Inferior parietal cortex (tissue), 1 donor: ENCODE data around the gene ZCCHC3.
A peak's percentile ranks its signal among the peaks of the same experiment; 100 is the strongest.

ENCODE experiments used
- DNase-seq: peaks from one replicate; pipeline ENCODE4 v3.0.0-alpha.2; 2016; ENCODE audit errors: extremely low spot score

ZCCHC3 gene

DNA sequence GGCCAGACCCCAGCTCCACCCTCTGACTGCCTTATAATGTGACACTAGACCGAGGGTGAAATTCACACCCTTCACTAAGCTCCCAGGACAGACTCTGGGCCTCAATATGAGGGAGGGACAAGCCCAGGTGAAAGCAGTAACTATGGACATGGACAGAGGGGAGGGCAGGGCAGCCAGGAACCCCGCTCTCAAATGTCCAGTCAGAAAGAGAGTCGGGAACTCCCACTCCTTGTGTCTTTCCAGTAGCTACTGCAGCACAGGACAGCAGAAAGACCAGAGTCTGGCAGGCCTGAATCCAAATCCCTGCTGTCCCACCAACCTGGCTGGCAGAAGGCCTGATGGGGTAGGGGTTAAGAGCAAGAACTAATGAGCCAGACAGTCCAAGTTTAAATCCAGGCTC is 13.2 kb upstream of the ZCCHC3 start:
- DNase-seq = no peak

DNA sequence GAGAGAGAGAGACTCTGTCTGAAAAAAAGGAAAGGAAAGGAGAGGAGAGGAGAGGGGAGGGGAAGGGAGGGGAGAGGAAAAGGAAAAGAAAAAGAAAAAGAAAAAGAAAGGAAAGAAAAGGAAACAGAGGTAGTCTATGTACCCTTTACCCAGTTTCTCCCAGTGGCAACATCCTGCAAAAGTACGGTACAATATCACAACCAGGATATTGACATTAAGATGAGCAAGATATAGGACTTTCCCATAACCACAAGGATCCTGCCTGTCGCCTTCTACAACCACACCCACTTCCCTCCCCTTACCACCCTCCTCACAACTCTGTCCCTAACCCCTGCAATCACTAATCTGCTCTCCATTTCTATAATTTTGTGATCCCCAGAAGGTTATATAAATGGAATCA is 10.9 kb upstream of the ZCCHC3 start:
- no peak for DNase-seq

DNA sequence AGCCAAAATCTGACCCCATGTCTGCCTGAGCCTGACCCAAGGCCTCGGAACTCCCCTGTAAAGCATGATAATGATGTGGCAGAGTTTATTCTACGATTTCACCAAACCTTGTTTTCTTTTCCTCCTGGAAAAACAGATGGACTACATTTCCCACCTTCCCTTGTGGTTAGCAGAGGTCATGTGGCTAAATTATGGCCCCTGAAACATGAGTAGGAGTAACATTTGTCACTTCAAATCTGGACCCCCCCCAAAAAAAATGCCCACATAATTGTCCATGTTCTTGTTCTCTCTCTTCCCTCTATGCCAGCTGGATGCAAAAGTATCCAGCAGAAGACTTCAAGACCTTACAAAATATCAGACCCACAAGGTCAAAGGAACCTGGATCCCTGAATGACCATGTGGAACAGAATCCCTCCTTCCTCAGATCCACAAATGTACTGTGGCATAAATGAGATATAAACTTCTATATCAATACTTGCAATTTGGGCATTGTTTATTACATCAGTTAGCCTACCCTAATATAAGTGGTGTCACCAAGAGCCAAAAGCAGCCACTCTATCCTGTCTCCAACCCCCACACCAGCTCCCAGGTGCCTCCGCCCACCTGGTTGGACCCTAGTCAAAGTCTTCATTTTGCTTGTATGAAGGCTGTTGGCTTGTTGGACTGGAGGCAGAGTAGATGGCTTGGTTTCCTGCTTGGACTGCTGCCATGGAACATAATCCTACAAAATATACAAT is 8.2 kb upstream of the ZCCHC3 start:
- DNase-seq = no peak

DNA sequence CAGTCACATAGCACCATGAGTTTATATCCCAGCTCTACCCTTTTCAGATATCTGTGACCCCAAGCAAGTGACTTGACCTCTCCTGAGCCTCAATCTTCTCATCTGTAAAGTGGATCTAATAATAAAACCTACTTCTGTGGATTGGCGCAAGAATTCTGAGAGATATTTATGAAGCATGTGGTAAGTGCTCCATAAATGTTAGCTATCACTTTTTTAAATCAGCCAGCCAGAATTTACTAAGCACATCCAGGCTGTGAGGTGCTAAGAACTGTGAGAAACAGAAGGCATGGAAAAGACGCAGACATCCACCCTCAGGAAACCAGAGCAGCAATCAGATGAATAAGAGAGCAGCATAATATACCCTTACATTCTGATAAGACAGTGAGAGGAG is 7.7 kb upstream of the ZCCHC3 start:
- DNase-seq = no peak

DNA sequence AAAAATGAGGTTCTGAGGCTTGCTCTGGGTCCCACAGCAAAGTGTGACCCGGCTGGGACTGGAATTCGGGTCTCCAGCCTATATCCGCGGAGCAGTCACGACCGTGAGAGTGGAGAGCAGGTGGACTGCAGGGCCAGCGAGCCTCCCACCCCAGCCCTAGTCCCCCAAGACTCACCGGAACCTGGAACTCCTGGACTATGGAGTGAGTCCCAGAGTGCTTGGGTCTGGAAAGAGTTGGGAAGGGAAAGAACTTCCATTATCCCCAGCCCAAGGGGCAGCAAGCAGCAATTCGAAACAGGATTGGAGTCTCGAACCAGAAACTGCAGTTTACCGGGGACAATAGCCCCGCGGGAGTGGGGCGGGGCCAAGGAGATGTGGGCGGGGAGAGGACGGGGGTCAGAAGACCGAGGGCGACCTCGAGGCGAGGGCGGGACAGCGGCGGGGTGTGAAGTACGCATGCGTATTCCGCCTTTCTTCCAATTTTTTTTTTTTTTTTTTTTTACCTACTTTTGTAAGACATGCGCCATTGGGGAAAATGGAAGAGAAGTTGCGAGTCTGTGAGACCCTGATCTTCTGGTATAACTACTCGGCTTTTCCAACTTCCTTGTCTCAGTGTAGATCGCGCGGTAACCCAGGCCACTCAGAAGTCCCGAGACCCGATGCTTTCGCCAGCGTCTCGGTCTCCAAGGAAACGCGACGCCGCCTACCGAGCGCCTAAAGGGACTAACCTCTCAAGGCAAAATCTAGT is 7.1 kb upstream of the ZCCHC3 start, which contains the start of gene C20orf96:
TSS of gene C20orf96 (minus strand) at position 667 of the 748 bp plus-strand sequence. CDS start at position 527, 140 bp downstream.
- peak; percentile 93 for DNase-seq

DNA sequence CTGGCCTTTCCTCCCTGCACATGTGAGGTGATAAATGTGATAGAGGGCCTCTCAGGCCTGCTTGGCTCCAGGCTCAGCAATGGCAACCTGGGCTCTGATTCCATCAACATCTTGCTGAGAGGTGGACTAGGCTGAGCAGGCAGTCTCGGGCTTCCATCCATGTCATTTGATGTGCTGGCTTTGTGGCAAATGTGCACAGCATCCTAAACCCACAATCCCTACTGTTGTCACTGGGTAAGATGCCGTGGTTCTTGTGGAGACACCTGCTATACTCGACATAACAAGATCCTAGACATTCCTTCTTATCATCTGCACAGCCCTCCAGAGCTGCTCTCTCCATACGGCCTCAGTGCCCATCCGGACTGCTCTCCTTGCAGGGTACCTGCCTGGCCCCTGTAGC is 2.8 kb upstream of the ZCCHC3 start:
- no peak for DNase-seq

DNA sequence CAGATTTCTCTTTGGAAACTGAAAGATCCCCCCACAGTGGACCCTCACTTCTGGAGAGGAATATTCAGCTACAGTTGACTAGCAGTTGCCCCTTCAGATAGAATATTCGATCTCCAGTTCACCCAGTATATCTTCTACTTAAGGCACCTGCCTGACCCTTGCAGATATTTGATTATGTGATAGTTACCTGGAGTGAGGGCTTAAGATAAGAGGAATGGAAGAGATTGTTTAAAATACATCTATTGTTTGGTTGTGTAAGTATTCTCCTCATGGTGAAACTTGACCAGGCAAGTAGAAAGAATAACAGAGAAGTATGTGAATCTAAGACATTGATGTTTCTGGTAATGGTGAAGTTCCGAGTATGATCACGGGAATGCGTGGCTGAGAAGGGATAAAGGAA is 1.6 kb upstream of the ZCCHC3 start:
- no peak for DNase-seq

DNA sequence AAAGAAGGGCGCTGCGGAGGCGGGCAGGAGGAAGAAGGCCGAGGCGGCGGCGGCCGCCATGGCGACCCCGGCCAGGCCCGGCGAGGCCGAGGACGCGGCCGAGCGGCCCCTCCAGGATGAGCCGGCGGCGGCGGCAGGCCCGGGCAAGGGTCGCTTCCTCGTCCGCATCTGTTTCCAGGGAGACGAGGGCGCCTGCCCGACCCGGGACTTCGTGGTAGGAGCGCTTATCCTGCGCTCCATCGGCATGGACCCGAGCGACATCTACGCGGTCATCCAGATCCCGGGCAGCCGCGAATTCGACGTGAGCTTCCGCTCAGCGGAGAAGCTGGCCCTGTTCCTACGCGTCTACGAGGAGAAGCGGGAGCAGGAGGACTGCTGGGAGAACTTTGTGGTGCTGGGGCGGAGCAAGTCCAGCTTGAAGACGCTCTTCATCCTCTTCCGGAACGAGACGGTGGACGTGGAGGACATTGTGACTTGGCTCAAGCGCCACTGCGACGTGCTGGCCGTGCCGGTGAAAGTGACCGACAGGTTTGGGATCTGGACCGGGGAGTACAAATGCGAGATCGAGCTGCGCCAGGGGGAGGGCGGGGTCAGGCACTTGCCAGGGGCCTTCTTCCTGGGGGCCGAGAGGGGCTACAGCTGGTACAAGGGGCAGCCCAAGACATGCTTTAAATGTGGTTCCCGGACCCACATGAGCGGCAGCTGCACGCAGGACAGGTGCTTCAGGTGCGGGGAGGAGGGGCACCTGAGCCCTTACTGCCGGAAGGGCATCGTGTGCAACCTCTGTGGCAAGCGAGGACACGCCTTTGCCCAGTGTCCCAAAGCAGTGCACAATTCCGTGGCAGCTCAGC is 780 bp downstream of the ZCCHC3 start:
- peak; percentile 52 for DNase-seq

DNA sequence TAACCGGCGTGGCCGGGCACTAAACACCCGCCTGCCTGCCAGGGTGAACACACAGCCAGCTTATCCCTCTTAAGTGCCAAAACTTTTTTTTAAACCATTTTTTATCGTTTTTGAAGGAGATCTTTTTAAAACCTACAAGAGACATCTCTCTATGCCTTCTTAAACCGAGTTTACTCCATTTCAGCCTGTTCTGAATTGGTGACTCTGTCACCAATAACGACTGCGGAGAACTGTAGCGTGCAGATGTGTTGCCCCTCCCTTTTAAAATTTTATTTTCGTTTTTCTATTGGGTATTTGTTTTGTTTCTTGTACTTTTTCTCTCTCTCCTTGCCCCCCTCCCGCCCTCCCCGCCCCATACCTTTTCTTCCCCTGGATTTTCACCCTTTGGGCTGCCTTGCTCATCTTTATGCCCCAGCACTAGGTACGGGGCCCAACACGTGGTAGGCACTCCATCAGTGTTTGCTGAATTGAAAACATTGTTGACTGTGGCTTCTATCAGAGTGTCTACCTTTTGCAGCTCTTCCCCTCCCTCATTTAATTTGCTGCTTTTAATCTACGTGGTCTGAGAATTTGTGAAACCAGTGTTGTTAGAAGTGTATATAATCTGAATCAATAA is 1.5 kb downstream of the ZCCHC3 start:
- DNase-seq = no peak

DNA sequence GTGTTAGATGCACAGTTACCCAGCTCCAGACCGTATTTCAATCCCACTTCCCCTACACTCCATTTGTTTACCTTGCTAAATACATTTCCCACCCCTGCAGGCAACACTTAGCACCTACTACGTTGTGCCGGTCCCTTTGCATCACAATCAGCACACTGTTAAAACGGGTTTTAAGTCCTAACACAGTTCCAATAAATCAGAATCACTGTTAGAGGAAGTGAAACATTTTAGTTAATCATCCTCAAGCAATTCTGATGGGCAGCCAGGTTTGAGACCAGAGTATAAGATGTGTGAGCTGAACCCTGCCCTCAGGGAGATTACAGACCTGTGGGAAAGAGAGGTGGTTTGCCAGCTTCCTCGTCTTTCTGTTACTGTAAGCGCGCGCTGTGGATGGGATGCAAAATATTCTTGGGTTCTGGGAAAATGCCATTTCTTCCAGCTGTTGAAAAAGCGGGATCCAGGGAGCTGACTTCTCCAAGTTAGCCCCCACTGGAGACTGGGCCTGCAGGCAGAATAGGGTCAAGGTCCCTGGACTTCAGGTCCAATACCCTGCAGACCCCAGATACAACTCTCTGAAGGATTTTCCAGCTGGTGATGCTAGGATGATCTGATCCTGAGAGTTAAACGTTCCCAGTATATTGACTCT is 3.1 kb downstream of the ZCCHC3 start:
- DNase-seq = no peak

DNA sequence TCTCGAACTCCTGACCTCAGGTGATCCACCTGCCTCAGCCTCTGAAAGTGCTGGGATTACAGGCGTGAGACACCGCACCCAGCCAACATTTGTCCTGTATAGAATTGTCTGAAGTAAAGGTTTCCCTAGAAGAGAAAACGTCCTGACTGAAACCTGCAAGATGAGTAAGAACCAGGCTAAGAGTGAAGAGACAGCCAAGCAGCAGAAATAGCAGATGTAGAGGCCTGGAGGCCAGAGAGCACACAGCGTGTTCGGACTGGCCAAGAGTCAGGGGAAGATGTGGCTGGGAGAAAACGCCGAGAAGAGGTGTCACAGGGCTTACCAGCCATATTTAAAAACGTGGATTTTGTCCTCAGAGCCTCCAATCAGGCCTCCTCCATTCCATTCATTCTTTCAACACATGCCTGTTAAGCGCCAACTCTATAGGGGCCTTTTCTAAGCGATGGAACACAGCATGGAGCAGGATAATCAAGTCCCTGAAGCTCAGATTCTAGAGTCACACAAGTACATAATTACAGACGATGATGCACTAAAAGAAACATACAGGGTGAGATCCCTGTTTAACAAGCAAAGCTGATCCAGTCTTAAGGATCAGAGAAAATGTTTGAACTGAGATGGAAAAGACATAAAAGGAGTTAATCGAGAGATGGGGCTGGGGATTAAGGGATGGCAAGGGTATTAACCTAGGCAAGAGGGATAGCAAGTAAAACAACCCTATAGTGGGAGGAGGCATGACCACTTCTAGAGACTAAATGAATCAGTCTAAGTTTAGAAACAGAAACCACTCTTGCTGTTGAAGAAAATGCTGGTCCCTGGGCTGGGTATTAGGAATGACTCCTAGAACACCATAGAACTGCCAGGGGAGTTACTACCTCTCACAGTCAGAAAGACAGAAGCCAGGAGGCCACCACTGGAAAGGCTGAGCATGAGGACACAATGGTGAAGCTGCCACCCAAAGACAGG is 4.8 kb downstream of the ZCCHC3 start:
- no peak for DNase-seq

DNA sequence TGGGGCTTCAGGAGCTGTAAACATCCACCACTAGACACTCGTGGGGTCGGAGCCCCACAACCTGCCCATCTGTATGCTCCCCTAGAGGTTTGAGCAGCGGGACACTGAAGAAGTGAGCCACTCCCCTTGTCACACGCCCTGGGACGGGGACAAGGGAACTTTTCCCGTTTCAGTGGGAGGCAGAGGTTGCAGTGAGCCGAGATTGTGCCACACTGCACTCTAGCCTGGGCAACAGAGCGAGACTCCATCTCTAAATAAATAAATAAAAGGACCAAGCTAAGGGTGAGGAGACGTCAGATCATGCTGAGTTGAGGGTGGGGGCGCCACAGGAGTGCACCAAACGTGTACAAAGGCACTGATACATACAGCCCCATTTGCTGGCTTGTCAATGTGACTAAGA is 8.4 kb downstream of the ZCCHC3 start:
- DNase-seq = no peak

DNA sequence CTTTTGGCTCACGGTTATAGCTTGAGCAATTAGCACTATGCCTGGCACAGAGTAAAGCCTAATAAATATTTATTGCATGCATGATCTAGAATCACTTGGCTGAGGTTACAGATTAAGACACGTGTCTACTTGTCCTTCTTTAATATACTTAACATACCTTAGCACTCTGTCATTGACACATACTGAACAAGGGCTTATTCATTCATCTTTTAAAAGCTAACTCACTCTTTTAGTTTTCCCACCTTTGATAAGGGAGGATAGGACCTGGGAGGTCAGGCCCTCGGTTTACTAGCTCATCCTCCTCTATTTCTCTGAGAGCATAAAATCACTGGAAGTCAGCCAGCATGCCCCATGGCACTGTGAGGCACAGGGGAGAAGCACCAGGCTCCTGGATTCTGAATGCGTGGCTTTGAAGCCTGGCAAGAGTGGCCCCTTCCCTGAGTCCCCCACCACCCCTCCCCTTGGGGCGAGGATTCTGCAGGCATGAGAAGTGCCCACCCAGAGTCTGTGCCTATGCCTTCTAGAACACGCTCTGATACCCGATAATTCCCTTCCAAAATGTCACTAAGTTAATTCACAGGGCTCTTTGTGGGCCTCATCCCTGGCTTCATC is 11.2 kb downstream of the ZCCHC3 start:
- no peak for DNase-seq

DNA sequence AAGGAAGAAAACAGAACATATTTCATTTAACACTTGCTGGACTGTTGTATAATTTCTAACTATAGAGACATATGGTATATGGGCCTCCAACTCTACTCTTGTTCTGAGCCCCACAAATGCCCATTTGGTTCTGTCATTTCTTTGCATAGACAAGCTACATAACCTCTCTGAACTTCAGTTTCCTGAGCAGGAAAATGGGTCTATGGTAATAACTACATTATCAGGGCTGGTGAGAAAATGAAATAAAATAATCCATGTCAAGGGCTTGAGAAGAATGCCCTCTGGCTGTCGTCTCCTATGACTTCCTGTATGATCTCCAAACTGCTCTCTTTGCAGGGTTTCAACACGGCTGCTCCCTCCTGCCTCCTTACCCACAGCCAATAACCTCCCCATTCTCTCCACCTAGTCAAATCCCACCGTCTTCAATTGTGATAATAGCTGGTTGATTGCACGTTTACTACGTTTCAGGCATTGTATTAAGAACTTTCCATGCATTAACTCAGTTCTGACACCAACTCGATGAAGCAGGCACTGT is 12.0 kb downstream of the ZCCHC3 start:
- no peak for DNase-seq

DNA sequence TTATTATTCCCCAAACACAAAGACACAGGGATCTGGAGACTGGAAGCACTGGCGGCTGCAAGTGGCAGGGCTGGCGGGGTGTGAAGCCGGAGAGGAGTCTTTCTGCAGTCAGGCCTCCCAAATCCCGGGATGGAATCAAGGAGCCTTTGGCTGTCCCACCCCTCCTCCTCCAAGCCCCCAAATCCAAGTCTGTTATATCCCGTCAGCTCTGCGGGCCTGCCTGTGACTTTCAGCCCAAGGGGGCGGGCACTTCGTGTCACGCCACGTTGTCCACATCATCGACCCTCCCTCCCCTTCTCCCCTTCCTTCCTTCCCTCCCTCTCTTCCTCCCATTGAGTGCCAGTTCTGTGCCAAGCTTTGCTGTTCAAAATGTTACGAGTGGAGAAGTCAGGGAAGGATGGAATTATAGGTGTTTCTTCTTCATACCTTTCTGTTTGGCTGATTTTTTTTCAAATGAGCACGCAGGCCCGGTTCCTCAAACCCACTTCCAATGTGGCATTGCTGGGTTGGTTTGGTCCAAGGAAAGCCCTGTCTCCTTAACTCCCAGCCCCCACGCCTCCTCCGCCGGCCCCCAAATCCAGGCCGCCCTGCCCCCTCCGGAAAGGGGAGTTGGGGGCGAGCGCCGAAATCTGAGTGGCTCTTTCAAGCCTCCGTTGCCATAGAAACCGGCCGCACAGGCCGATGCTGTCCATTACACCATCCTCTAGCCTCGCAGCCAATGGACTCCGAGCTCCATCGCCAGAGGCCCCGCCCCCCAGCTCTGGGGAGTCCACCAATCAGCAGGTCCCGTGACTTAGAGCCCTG is 12.7 kb downstream of the ZCCHC3 start:
- peak; percentile 97 for DNase-seq

DNA sequence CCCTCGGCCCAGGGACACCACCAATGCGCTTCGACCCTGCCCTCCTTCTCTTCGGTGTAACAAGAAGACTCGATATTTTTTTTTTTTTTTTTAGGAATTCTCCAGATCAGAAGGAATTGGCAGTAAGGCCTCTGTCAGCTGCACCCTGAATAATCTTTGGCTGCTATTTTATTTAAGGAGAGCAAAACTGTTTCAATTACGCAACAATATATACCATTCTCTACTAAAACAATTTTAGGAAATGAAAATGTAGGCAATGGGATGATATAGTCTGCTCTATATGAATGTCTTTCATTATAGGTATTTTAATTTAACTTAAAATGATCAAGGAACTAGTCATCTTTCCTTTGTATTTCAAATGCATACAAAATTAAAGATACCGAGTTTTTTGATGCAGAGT is 13.3 kb downstream of the ZCCHC3 start:
- DNase-seq = no peak

DNA sequence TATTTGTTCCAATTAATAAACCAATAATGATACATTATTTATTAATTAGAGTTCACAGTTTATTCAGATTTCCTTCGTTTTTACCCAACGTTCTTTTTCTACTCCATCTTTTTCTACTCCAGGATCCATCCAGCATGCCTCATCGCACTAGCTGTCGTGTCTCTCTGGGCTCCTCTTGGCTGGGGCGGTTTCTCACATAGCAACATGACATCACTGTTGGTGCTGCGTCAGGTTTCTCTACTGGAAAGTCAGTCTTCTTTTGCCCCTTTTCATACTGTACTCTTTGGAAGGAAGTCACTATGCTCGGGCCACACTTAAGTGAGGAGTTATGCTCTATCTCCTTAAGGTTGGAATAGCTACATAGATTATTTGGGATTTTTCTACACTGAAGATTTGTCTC is 14.2 kb downstream of the ZCCHC3 start:
- no peak for DNase-seq

DNA sequence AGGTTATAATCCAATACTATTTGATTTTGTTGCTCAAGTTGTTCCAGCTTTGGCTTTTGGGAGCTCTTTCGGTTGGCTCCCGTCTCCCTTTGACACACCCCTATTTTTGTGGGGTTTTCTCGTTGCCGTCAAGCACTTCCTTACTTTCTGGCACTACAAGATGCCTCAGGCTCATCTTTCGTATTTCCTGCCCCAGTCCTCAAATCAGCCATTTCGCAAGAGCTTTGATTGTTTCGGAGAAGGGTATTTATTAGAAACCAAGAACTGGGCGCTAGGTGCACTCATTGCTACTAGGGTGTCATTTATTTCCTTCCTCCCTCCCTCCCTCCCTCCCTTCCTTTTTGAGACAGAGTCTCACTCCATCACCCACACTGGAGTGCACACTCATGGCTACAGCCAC is 14.7 kb downstream of the ZCCHC3 start:
- DNase-seq = no peak

DNA sequence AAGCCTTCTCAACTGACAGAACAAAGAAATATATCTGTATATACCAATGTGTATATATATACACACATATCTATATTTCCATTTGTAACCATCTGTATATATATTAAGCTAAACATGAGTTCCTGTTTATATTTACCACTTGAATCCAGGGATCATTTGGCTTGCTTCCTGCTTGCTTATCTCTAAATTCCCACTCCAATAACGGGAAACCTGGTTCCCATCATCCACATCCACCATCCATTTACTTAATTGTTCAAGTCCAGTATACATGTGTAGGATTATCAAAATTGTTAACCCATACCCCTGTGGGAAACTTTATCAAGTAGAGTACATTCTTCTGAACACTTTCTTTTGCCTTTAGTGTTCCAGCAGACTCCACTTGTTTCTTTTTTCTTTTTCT is 15.5 kb downstream of the ZCCHC3 start:
- no peak for DNase-seq
